IMR-90 (cell line): ENCODE data around the gene SERPINA10. TPM values are rescaled to one million over a fixed set of nuclear protein-coding genes. Genes with fewer than 3 reads are reported as not detected.
A peak's percentile ranks its signal among the peaks of the same experiment; 100 is the strongest.

ENCODE experiments used
- ATAC-seq: fragments of 200-7000 bp; cut with Tn5 transposase; 2 replicates; pipeline ENCODE4 v1.9.1; 2020; ENCODE audit warnings: low read depth, mild to moderate bottlenecking, moderate library complexity
- BruUV-seq: library from RNA; stranded (reverse); fragments of 400-500 nt; replicated peaks from 2 replicates; lab custom pipeline; 2021; lab: Mats Ljungman, UMichigan
- CTCF ChIA-PET: fragments of 300-600 bp; formaldehyde crosslinking; extraction: SDS; loops from one replicate; lab custom pipeline; 2021; ENCODE audit warnings: antibody characterized with exemption; lab: Yijun Ruan, JAX
- POLR2A ChIA-PET: fragments of 300-600 bp; sonication (Branson Sonifier 250); formaldehyde crosslinking; loops from one replicate; lab custom pipeline; 2022; ENCODE audit warnings: antibody characterized with exemption; ENCODE audit not compliant: unreplicated experiment; lab: Charles Lee
- DNase-seq: peaks from one replicate; pipeline ENCODE4 v3.0.0; 2013
- H2AFZ ChIP-seq: replicated peaks from 2 replicates; pipeline ENCODE3; 2013; ENCODE audit warnings: low read length, mild to moderate bottlenecking; ENCODE audit not compliant: poor library complexity
- H2AK5ac ChIP-seq: 2 replicates; pipeline ENCODE4 v1.6.1; 2013; ENCODE audit warnings: low read depth, low read length, inconsistent platforms
- H2AK9ac ChIP-seq: replicated peaks from 2 replicates; pipeline ENCODE3; 2013; ENCODE audit warnings: mild to moderate bottlenecking, low read depth, low read length, moderate library complexity; ENCODE audit not compliant: poor library complexity
- H2BK120ac ChIP-seq: 2 replicates; pipeline ENCODE4 v1.6.1; 2013; ENCODE audit warnings: low read depth, low read length, inconsistent platforms
- H2BK15ac ChIP-seq: 3 replicates; pipeline ENCODE4 v1.6.1; 2013; ENCODE audit warnings: low read depth, low read length, inconsistent platforms
- H2BK20ac ChIP-seq: 2 replicates; pipeline ENCODE4 v1.6.1; 2013; ENCODE audit warnings: low read depth, mild to moderate bottlenecking, inconsistent platforms, low read length, moderate library complexity
- H2BK5ac ChIP-seq: 2 replicates; pipeline ENCODE4 v1.6.1; 2013; ENCODE audit warnings: mild to moderate bottlenecking, low read depth, low read length, inconsistent platforms; ENCODE audit not compliant: poor library complexity, severe bottlenecking
- H3K14ac ChIP-seq: replicated peaks from 2 replicates; pipeline ENCODE4 v1.6.1; 2013; ENCODE audit warnings: low read depth, low read length, inconsistent platforms
- H3K18ac ChIP-seq: 2 replicates; pipeline ENCODE4 v1.6.1; 2013; ENCODE audit warnings: low read depth, low read length, control low read depth
- H3K23ac ChIP-seq: 2 replicates; pipeline ENCODE4 v1.6.1; 2013; ENCODE audit warnings: low read depth, low read length, inconsistent platforms
- H3K27ac ChIP-seq: 2 replicates; pipeline ENCODE4 v1.5.1; 2013; ENCODE audit warnings: mild to moderate bottlenecking, control low read depth, low read length; ENCODE audit not compliant: insufficient read depth
- H3K27me3 ChIP-seq: 2 replicates; pipeline ENCODE4 v1.6.1; 2013; ENCODE audit warnings: low read length; ENCODE audit not compliant: control insufficient read depth, insufficient read depth
- H3K36me3 ChIP-seq: 2 replicates; pipeline ENCODE4 v1.6.1; 2013; ENCODE audit warnings: low read length, mixed read lengths; ENCODE audit not compliant: control insufficient read depth, insufficient read depth
- H3K4ac ChIP-seq: 2 replicates; pipeline ENCODE4 v1.6.1; 2013; ENCODE audit warnings: low read depth, low read length, inconsistent platforms
- H3K4me1 ChIP-seq: 2 replicates; pipeline ENCODE4 v1.6.1; 2013; ENCODE audit warnings: low read length, mixed read lengths; ENCODE audit not compliant: control insufficient read depth, insufficient read depth
- H3K4me2 ChIP-seq: 2 replicates; pipeline ENCODE4 v1.6.1; 2013; ENCODE audit warnings: low read depth, mild to moderate bottlenecking, control low read depth, low read length, moderate library complexity
- H3K4me3 ChIP-seq: 2 replicates; pipeline ENCODE4 v1.5.1; 2013; ENCODE audit warnings: low read depth, mild to moderate bottlenecking, control low read depth, low read length, moderate library complexity; ENCODE audit not compliant: insufficient read depth
- H3K56ac ChIP-seq: 2 replicates; pipeline ENCODE4 v1.6.1; 2013; ENCODE audit warnings: low read length, inconsistent platforms; ENCODE audit not compliant: insufficient read depth; ENCODE audit errors: extremely low read depth
- H3K79me1 ChIP-seq, 2 experiments: 2 replicates each; pipeline ENCODE4 v1.6.1; 2013; ENCODE audit warnings: low read length in 2 of 2, inconsistent platforms in 1 of 2, low read depth in 1 of 2
- H3K9ac ChIP-seq: 2 replicates; pipeline ENCODE4 v1.6.1; 2013; ENCODE audit warnings: low read depth, low read length, control low read depth
- H3K9me1 ChIP-seq: 2 replicates; pipeline ENCODE4 v1.6.1; 2013; ENCODE audit warnings: low read length, inconsistent platforms; ENCODE audit not compliant: insufficient read depth
- H3K9me3 ChIP-seq: 2 replicates; pipeline ENCODE4 v1.6.1; 2013; ENCODE audit warnings: low read length; ENCODE audit not compliant: control insufficient read depth, insufficient read depth
- H4K20me1 ChIP-seq: 2 replicates; pipeline ENCODE4 v1.6.1; 2013; ENCODE audit warnings: low read length, inconsistent platforms; ENCODE audit not compliant: insufficient read depth
- H4K5ac ChIP-seq: 2 replicates; pipeline ENCODE4 v1.6.1; 2013; ENCODE audit warnings: mild to moderate bottlenecking, low read depth, low read length, control low read depth
- H4K8ac ChIP-seq, 2 experiments: 2 replicates each; pipeline ENCODE4 v1.6.1; 2013; ENCODE audit warnings: low read depth in 2 of 2, low read length in 2 of 2, control low read depth in 1 of 2, inconsistent platforms in 1 of 2
- H4K91ac ChIP-seq: 2 replicates; pipeline ENCODE4 v1.6.1; 2013; ENCODE audit warnings: low read depth, low read length, inconsistent platforms; ENCODE audit not compliant: insufficient read depth
- BHLHE40 ChIP-seq: fragments of 150-350 bp; IDR thresholded peaks from 2 replicates; pipeline ENCODE4 v1.6.1; 2016; ENCODE audit warnings: mild to moderate bottlenecking, low read depth, low read length
- MAFK ChIP-seq: IDR thresholded peaks from 2 replicates; pipeline ENCODE4 v1.6.1; 2012; ENCODE audit warnings: low read depth, low read length, improper control_type of control experiment
- NFE2L2 ChIP-seq: fragments of 150-350 bp; IDR thresholded peaks from 2 replicates; pipeline ENCODE4 v1.6.1; 2016; ENCODE audit warnings: low read depth, mild to moderate bottlenecking, low read length
- POLR2A ChIP-seq: IDR thresholded peaks from 2 replicates; pipeline ENCODE4 v1.6.1; 2012; ENCODE audit warnings: mild to moderate bottlenecking, low read depth, low read length
- RAD21 ChIP-seq: IDR thresholded peaks from 2 replicates; pipeline ENCODE4 v1.6.1; 2012; ENCODE audit warnings: low read length, improper control_type of control experiment
- RCOR1 ChIP-seq: IDR thresholded peaks from 2 replicates; pipeline ENCODE4 v1.6.1; 2012; ENCODE audit warnings: mild to moderate bottlenecking, low read length, improper control_type of control experiment; ENCODE audit not compliant: insufficient replicate concordance
- SMC3 ChIP-seq: fragments of 150-350 bp; IDR thresholded peaks from 2 replicates; pipeline ENCODE4 v1.6.1; 2016; ENCODE audit warnings: low read depth, mild to moderate bottlenecking, antibody characterized with exemption, low read length, moderate library complexity
- WGBS, 2 experiments: methylation state at CpG; one replicate each; pipeline versions ENCODE4 v1.1.5 to v1.1.7; 2013; ENCODE audit warnings: missing lambda C conversion rate in 2 of 2; ENCODE audit not compliant: insufficient read length in 1 of 2; ENCODE audit errors: extremely low coverage in 2 of 2; 5-methylcytosine and 5-hydroxymethylcytosine counted together
- dilution Hi-C: fragments of 300-500 bp; cut with HindIII; formaldehyde crosslinking; loops from one replicate; pipeline ENCODE4 v1.14.3; 2018; ENCODE audit warnings: low sequenced_read_pairs; ENCODE audit not compliant: unreplicated experiment
- in situ Hi-C: fragments of 300-500 bp; cut with MboI; formaldehyde crosslinking; loops from 3 replicates; pipeline ENCODE4 v1.14.3; 2019; ENCODE audit warnings: low sequenced_read_pairs, inconsistent platforms, mixed read lengths
- intact Hi-C: fragments of 100-400 bp; cut with micrococcal nuclease; formaldehyde crosslinking; loops from 2 replicates; pipeline ENCODE4 v1.10.0; 2022
- polyA plus RNA-seq, 3 experiments: library from polyadenylated mRNA; depleted of rRNA; stranded (reverse); fragments of >200 nt; gene quantifications; 2 replicates each; pipeline ENCODE4 v1.2.3, GENCODE V29; 2012; ENCODE audit warnings: low replicate concordance in 1 of 3
- total RNA-seq: library from RNA; depleted of rRNA; stranded (reverse); fragments of >200 nt; gene quantifications from 2 replicates; pipeline ENCODE4 v1.2.3, GENCODE V29; 2012

The SERPINA10 gene
- total and polyA plus RNA-seq, 2 of the 4 experiments (the other 2 are of a cell fraction), result not detected

DNA sequence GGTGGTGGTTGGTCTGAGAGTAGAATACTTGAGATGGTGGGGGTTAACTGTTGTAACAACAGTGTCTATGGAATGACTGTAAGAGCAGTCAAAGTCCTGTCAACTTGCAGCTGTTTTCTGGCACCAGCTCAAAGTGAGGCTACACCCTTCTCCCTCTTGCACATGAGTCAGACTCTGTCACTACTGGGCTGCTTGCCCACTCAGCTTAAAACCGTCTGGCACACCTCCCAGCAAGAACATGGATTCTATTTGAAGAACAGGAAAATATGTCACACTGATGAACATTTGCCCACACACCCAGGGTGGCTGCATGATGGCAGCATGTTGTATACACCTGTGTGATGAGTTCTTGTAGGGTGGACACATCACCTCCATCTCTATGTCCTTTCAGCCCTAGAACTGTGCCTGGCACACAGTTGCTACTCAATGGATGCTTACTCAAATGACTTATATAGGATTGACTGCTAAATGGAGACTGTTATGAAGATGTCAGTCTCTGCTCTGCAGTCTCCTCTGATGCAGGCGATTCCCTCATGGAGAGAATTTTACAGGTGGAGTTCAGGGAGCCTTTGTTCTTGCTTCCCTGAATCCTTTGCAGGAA, 49.4 kb upstream of the SERPINA10 start (continued):
- no peak for TF ChIP-seq NFE2L2

DNA sequence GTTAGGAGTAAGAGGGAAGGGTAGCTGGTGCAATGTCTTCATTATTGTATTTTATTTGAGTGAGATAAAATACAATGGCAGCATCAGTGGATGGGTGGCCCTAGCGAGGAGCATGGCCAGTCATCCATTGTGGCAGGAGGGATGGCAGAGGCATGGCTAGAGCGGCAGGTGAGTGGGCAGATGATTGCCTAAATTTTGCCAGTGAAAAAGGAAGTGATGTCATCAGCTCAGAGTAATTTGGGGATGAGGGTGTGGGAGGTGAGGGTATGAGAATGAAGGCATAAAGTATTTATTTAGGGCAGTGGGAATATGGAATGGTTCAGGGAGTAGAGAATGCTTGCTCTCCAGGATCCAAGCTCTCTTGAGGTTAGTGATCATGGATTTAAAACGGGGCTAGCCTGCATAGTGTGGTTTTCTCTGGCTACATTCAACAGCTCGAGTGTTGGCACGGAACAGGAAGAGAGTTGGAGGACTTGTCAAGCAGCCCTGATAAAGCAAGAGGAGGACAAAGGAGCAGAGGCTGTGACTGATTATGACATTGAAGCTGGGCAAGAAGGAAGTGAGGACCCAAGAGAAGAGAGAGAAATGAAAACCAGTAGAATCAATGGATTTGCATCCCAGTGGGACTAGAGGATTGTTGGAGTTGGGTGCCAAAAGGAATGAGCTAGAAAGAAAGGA, 48.7 kb upstream of the SERPINA10 start:
- peaks cover 14% of the 10 kb centered on the region for H3K9me1 ChIP-seq
- no peak overlapping the region for H3K56ac ChIP-seq
- dilution Hi-C loops, result no loop called here
- POLR2A ChIA-PET, result no interaction called here
- DNase-seq (no peak), ATAC-seq (no peak)
- peak overlapping the region; percentile 48 for H2AFZ ChIP-seq
- H2BK20ac ChIP-seq, result peak overlapping the region; percentile 29
- no peak overlapping the region for H3K4me3 ChIP-seq
- no peak overlapping the region; the same call in 1 of the 2 replicates for H4K91ac ChIP-seq
- no peak overlapping the region for H3K14ac ChIP-seq
- intact Hi-C loops, result no loop called here
- H3K27ac ChIP-seq, result no peak overlapping the region
- H3K23ac ChIP-seq, result no peak overlapping the region
- no peaks in the 10 kb centered on the region for H3K36me3 ChIP-seq
- 37% methylated on average over 5 of the region's 5 CpGs; no CpG with 5 or more reads in 1 of the 2 experiments for WGBS, 2 experiments
- H3K79me1 ChIP-seq, result no peaks in the 10 kb centered on the region
- no peak overlapping the region for H2AK9ac ChIP-seq
- no peak overlapping the region for H3K18ac ChIP-seq
- 0 out of 2 replicates have a peak overlapping the region, but pooled peaks have one; percentile 16 for H2AK5ac ChIP-seq
- no peak overlapping the region for H4K8ac ChIP-seq
- H3K27me3 ChIP-seq, result no peaks in the 10 kb centered on the region
- H2BK120ac ChIP-seq, result peak overlapping the region; percentile 50
- H4K20me1 ChIP-seq, result no peaks in the 10 kb centered on the region
- in situ Hi-C loops, result no loop called here
- peaks cover 8% of the 10 kb centered on the region for H3K4me1 ChIP-seq
- TF ChIP-seq SMC3 (no peak), RCOR1 (no peak), BHLHE40 (no peak), RAD21 (no peak), MAFK (no peak), POLR2A (no peak)
- H3K9me3 ChIP-seq, result no peaks in the 10 kb centered on the region
- H3K4ac ChIP-seq, result peak overlapping the region; percentile 58; the same call in 1 of the 2 replicates
- no peak overlapping the region for H2BK5ac ChIP-seq
- no TSS peak for BruUV-seq
- no peak overlapping the region for H3K9ac ChIP-seq
- H3K4me2 ChIP-seq, result no peak overlapping the region
- peak overlapping the region; percentile 31; the same call in 1 of the 3 replicates for H2BK15ac ChIP-seq
- no peak overlapping the region for H4K5ac ChIP-seq
- CTCF ChIA-PET, result interaction anchor here (0.6 to 0.9 kb wide), 4 partner anchors 14 to 391 kb away, joined by 3 read pairs; no protein-coding TSS in a partner anchor
